HepG2 (cell line): Measurements from ENCODE around the gene COQ8B. TPM values are rescaled to one million over a fixed set of nuclear protein-coding genes. Genes with fewer than 3 reads are reported as not detected.
A peak's percentile ranks its signal among the peaks of the same experiment; 100 is the strongest.

Experiments used
- CSRNP1 ChIP-seq: sonication (generic); formaldehyde crosslinking; IDR thresholded peaks from 2 replicates; pipeline ENCODE4 v1.8.1; 2023; ENCODE audit warnings: mild to moderate bottlenecking, missing genetic modification reagents
- GLI4 ChIP-seq: sonication (generic); formaldehyde crosslinking; IDR thresholded peaks from 2 replicates; pipeline ENCODE4 v1.5.1; 2020; ENCODE audit warnings: missing genetic modification reagents, mild to moderate bottlenecking, moderate library complexity, borderline replicate concordance
- HCFC1 ChIP-seq: fragments of 150-350 bp; IDR thresholded peaks from 2 replicates; pipeline ENCODE4 v1.6.1; 2014; ENCODE audit warnings: low read depth, low read length
- ISL2 ChIP-seq: sonication (generic); formaldehyde crosslinking; IDR thresholded peaks from 2 replicates; pipeline ENCODE4 v1.5.0; 2020; ENCODE audit warnings: missing genetic modification reagents
- MBNL3 ChIP-seq: fragments of 250-450 bp; sonication (Bioruptor Pico); conservative IDR thresholded peaks from 2 replicates; pipeline ENCODE4 v1.8.0; 2022; ENCODE audit warnings: mild to moderate bottlenecking, inconsistent platforms
- MIER3 ChIP-seq: IDR thresholded peaks from 2 replicates; pipeline ENCODE4 v1.6.1; 2016; ENCODE audit warnings: missing compliant biosample characterization, borderline replicate concordance
- MTERF4 ChIP-seq: sonication (generic); formaldehyde crosslinking; IDR thresholded peaks from 2 replicates; pipeline ENCODE4 v1.8.0; 2023; ENCODE audit warnings: mild to moderate bottlenecking, missing genetic modification reagents
- NAIF1 ChIP-seq: sonication (generic); formaldehyde crosslinking; IDR thresholded peaks from 2 replicates; pipeline ENCODE4 v1.5.0; 2020; ENCODE audit warnings: mild to moderate bottlenecking, missing genetic modification reagents, borderline replicate concordance
- NFKB2 ChIP-seq: sonication (generic); formaldehyde crosslinking; IDR thresholded peaks from 2 replicates; pipeline ENCODE4 v1.4.0; 2020; ENCODE audit warnings: missing genetic modification reagents, borderline replicate concordance
- SAFB2 ChIP-seq: sonication (generic); formaldehyde crosslinking; IDR thresholded peaks from 2 replicates; pipeline ENCODE4 v1.5.1; 2020; ENCODE audit warnings: missing genetic modification reagents, low read depth, mild to moderate bottlenecking, borderline replicate concordance
- SMYD3 ChIP-seq: sonication (generic); formaldehyde crosslinking; IDR thresholded peaks from 2 replicates; pipeline ENCODE4 v1.8.1; 2023; ENCODE audit warnings: mild to moderate bottlenecking, missing genetic modification reagents
- TEAD3 ChIP-seq: optimal IDR thresholded peaks from 2 replicates; pipeline ENCODE3; 2016; ENCODE audit warnings: borderline replicate concordance
- ZNF143 ChIP-seq: sonication (generic); formaldehyde crosslinking; IDR thresholded peaks from 2 replicates; pipeline ENCODE4 v1.4.0; 2020; ENCODE audit warnings: missing genetic modification reagents
- ZNF160 ChIP-seq: sonication (generic); formaldehyde crosslinking; IDR thresholded peaks from 2 replicates; pipeline ENCODE4 v1.8.0; 2022; ENCODE audit warnings: mild to moderate bottlenecking, inconsistent platforms, missing genetic modification reagents
- ZNF644 ChIP-seq: IDR thresholded peaks from 2 replicates; pipeline ENCODE4 v1.6.1; 2016; ENCODE audit warnings: low read depth
- ZNF678 ChIP-seq: sonication (generic); formaldehyde crosslinking; IDR thresholded peaks from 2 replicates; pipeline ENCODE4 v1.4.0; 2020; ENCODE audit warnings: mild to moderate bottlenecking, missing genetic modification reagents
- ZNF740 ChIP-seq: sonication (generic); formaldehyde crosslinking; IDR thresholded peaks from 2 replicates; pipeline ENCODE4 v1.4.0; 2020; ENCODE audit warnings: missing genetic modification reagents
- ZNF775 ChIP-seq: sonication (generic); formaldehyde crosslinking; IDR thresholded peaks from 2 replicates; pipeline ENCODE4 v1.4.0; 2020; ENCODE audit warnings: missing genetic modification reagents, mild to moderate bottlenecking, moderate library complexity, borderline replicate concordance
- ZNF83 ChIP-seq: sonication (generic); formaldehyde crosslinking; IDR thresholded peaks from 2 replicates; pipeline ENCODE4 v1.4.0; 2020; ENCODE audit warnings: missing genetic modification reagents, mild to moderate bottlenecking, borderline replicate concordance
- polyA plus RNA-seq, 8 experiments: library from polyadenylated mRNA; depleted of rRNA in 3 of 8; stranded (reverse) in 7 of 8; unstranded in 1 of 8; fragments of >200 nt; fragmentation: Illumina TruSeq in 4 of 8; extraction: Trizol in 4 of 8; gene quantifications; 2 replicates each; pipeline versions ENCODE4 v1.2.1 to v1.2.3, GENCODE V29; 2011 to 2016; ENCODE audit warnings: low read depth in 4 of 8, missing spikeins in 1 of 8, mixed read lengths in 1 of 8; ENCODE audit not compliant: insufficient read depth in 1 of 8
- total RNA-seq, 5 experiments: library from RNA; depleted of rRNA; stranded (reverse); fragments of >200 nt; fragmentation: Illumina TruSeq; extraction: Trizol; gene quantifications; 2 replicates each; pipeline ENCODE4 v1.2.3, GENCODE V29; 2016; ENCODE audit warnings: low read depth in 1 of 5
- TF ChIP-seq, protein P1 (sequence below): sonication (generic); formaldehyde crosslinking; IDR thresholded peaks from 2 replicates; pipeline ENCODE4 v1.9.0; 2021; ENCODE audit warnings: missing genetic modification reagents, borderline replicate concordance
- TF ChIP-seq, protein P2 (sequence below): sonication (generic); formaldehyde crosslinking; IDR thresholded peaks from 2 replicates; pipeline ENCODE4 v1.4.0; 2020; ENCODE audit warnings: mild to moderate bottlenecking, missing genetic modification reagents, borderline replicate concordance

COQ8B gene
- total and polyA plus RNA-seq, 2 of the 13 experiments (the other 11 are each of a cell fraction or from before 2014, with no cell fraction given) = 12.3 to 17.2 TPM

- peak; percentile 32; the same call in 1 of the 2 replicates for TF ChIP-seq CSRNP1 (CRISPR knock-in tag)
- no peak for TF ChIP-seq ZNF83 (CRISPR knock-in tag)
- TF ChIP-seq ZNF678 (CRISPR knock-in tag) = no peak
- TF ChIP-seq, protein P1, sequence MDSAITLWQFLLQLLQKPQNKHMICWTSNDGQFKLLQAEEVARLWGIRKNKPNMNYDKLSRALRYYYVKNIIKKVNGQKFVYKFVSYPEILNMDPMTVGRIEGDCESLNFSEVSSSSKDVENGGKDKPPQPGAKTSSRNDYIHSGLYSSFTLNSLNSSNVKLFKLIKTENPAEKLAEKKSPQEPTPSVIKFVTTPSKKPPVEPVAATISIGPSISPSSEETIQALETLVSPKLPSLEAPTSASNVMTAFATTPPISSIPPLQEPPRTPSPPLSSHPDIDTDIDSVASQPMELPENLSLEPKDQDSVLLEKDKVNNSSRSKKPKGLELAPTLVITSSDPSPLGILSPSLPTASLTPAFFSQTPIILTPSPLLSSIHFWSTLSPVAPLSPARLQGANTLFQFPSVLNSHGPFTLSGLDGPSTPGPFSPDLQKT = no peak
- TF ChIP-seq, protein P2, sequence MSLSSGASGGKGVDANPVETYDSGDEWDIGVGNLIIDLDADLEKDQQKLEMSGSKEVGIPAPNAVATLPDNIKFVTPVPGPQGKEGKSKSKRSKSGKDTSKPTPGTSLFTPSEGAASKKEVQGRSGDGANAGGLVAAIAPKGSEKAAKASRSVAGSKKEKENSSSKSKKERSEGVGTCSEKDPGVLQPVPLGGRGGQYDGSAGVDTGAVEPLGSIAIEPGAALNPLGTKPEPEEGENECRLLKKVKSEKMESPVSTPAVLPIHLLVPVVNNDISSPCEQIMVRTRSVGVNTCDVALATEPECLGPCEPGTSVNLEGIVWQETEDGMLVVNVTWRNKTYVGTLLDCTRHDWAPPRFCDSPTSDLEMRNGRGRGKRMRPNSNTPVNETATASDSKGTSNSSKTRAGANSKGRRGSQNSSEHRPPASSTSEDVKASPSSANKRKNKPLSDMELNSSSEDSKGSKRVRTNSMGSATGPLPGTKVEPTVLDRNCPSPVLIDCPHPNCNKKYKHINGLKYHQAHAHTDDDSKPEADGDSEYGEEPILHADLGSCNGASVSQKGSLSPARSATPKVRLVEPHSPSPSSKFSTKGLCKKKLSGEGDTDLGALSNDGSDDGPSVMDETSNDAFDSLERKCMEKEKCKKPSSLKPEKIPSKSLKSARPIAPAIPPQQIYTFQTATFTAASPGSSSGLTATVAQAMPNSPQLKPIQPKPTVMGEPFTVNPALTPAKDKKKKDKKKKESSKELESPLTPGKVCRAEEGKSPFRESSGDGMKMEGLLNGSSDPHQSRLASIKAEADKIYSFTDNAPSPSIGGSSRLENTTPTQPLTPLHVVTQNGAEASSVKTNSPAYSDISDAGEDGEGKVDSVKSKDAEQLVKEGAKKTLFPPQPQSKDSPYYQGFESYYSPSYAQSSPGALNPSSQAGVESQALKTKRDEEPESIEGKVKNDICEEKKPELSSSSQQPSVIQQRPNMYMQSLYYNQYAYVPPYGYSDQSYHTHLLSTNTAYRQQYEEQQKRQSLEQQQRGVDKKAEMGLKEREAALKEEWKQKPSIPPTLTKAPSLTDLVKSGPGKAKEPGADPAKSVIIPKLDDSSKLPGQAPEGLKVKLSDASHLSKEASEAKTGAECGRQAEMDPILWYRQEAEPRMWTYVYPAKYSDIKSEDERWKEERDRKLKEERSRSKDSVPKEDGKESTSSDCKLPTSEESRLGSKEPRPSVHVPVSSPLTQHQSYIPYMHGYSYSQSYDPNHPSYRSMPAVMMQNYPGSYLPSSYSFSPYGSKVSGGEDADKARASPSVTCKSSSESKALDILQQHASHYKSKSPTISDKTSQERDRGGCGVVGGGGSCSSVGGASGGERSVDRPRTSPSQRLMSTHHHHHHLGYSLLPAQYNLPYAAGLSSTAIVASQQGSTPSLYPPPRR = peak; percentile 75
- TF ChIP-seq NAIF1 = no peak
- no peak; the same call in 1 of the 2 replicates for TF ChIP-seq MIER3 (CRISPR knock-in tag)
- no peak for TF ChIP-seq HCFC1
- no peak for TF ChIP-seq ZNF740 (CRISPR knock-in tag)
- TF ChIP-seq GLI4 (CRISPR knock-in tag) = 0 out of 2 replicates have a peak, but pooled peaks have one; percentile 47
- TF ChIP-seq ZNF160 = peak; percentile 73; the same call in 1 of the 2 replicates
- TF ChIP-seq SMYD3 (CRISPR knock-in tag) = no peak
- TF ChIP-seq TEAD3 = peak; percentile 31
- TF ChIP-seq NFKB2 (CRISPR knock-in tag) = peak; percentile 56; the same call in 1 of the 2 replicates
- no peak for TF ChIP-seq MBNL3 (CRISPR knock-in tag)
- TF ChIP-seq ISL2 (CRISPR knock-in tag) = no peak; the same call in 1 of the 2 replicates
- TF ChIP-seq ZNF775 (CRISPR knock-in tag) = no peak
- TF ChIP-seq ZNF143 (CRISPR knock-in tag) = no peak
- 0 out of 2 replicates have a peak, but pooled peaks have one; percentile 11 for TF ChIP-seq ZNF644
- 0 out of 2 replicates have a peak, but pooled peaks have one; percentile 43 for TF ChIP-seq MTERF4 (CRISPR knock-in tag)
- TF ChIP-seq SAFB2 = no peak; the same call in 1 of the 2 replicates
Measured at GRCh38 chr19:40718774-40719391, 2.2 kb upstream of the COQ8B start (continued).
